Activated T-helper 2 cell treated with anti-CD3 and anti-CD28 coated beads, Interferon-gamma antibody, Interleukin-2, Interleukin-4, amounts not matched to agents 10 μg/mL and 5 μg/mL and 100 μg/mL, durations not matched to agents 14 hours and 24 hours and 36 hours (primary cell): Measurements from ENCODE around the gene C3orf80. TPM values are rescaled to one million over a fixed set of nuclear protein-coding genes. Genes with fewer than 3 reads are reported as not detected.
A peak's percentile ranks its signal among the peaks of the same experiment; 100 is the strongest.
"Not testable (repeated sequence)": the region's sequence is repeated elsewhere in the genome, so short reads cannot be mapped to it uniquely, and the experiment has no call there.

Experiments used
- DNase-seq: peaks from one replicate; pipeline ENCODE4 v3.0.0; 2021; ENCODE audit warnings: low spot score
- H3K27ac Mint-ChIP-seq: one replicate; pipeline ENCODE4 v1.8.0; 2021; ENCODE audit warnings: mixed read lengths
- H3K27me3 Mint-ChIP-seq: one replicate; pipeline ENCODE4 v1.8.0; 2021; ENCODE audit warnings: low read depth, mixed read lengths
- H3K36me3 Mint-ChIP-seq: one replicate; pipeline ENCODE4 v1.8.0; 2021; ENCODE audit warnings: low read depth, mixed read lengths
- H3K4me1 Mint-ChIP-seq: one replicate; pipeline ENCODE4 v1.8.0; 2021; ENCODE audit warnings: low read depth, mixed read lengths
- H3K4me3 Mint-ChIP-seq: one replicate; pipeline ENCODE4 v1.8.0; 2021; ENCODE audit warnings: low read depth, mild to moderate bottlenecking, moderate library complexity, mixed read lengths
- H3K9me3 Mint-ChIP-seq: one replicate; pipeline ENCODE4 v1.8.0; 2021; ENCODE audit warnings: mixed read lengths
- intact Hi-C: fragments of 100-400 bp; cut with micrococcal nuclease; formaldehyde crosslinking; loops from one replicate; pipeline ENCODE4 v1.15.1; 2023
- total RNA-seq: library from RNA; stranded (reverse); gene quantifications from 2 replicates; pipeline ENCODE4 v1.2.3, GENCODE V29; 2022

Gene C3orf80
- total RNA-seq: 0.25 and 0.30 TPM in 2 replicates

DNA sequence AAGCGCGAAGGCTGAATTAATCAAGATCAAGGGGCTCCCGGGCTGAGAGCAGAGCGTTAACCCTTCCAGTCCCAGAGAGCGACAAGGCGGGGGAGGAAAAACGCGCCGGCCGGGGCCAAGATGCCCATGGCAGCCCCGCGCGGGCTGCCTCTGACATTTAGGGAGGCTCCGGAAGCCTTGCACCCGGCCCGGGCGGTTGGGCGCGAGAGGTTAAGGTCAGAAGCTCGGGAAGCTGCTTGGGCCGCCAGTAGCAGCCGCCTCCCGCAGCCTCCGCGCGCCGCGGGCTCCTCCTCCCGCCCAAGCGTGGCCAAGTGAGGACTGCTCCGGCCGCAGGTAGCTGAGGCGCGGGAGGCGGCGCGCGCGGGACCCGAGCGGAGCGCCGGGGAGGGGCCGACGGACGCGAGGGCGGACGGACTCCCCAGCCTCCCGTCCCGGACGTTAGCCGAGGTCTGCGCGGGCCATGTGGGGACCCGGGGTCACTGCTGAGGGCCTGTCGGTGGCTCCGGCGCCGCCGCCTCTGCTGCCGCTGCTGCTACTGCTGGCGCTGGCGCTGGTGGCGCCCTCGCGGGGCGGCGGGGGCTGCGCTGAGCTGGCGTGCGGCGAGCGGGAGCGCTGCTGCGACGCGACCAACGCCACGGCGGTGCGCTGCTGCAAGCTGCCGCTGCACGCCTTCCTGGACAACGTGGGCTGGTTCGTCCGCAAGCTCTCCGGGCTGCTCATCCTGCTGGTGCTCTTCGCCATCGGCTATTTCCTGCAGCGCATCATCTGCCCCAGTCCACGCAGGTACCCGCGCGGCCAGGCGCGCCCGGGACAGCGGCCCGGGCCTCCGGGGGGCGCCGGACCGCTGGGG is at the start of gene C3orf80:
Gene C3orf80, plus strand, starts transcription at position 247 of the 850 bp plus-strand sequence. Its CDS starts 214 bp downstream, at position 461.
- intact Hi-C loops: loop anchor here (5.0 to 10.0 kb wide), 4 partner anchors 177 to 461 kb away; no protein-coding TSS in a partner anchor
- no peaks in the 10 kb centered on the region for H3K36me3 Mint-ChIP-seq

DNA sequence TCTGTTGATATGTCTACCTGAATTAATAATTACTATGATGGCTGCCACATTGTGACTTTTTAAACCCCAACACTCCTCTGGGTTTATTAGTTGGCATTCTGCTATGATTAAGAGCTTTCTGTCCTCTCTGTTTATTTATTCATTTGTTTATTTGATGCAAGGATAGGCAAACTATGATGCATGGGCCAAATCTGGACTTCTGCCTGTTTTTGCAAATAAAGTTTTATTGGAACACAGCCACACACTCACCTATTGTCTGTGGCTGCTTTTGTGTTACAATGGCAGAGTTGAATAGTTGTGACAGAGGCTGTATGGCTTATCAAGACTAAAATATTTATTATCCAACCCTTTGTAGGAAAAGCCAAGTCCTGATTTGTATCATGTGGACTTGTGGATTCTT is 48.3 kb upstream of the C3orf80 start:
- Mint-ChIP-seq H3K4me3 (no peak overlapping the region), H3K27me3 (peaks cover 21% of the 10 kb centered on the region), H3K36me3 (no peaks in the 10 kb centered on the region), H3K9me3 (no peaks in the 10 kb centered on the region), H3K27ac (no peak overlapping the region), H3K4me1 (peaks cover 4% of the 10 kb centered on the region)
- intact Hi-C loops: no loop called here
- no peak for DNase-seq

More for the DNA sequence above, at the start of gene C3orf80:
- peaks cover 15% of the 10 kb centered on the region for H3K4me1 Mint-ChIP-seq
- no peak within 1 kb of the TSS for H3K27ac Mint-ChIP-seq
- H3K4me3 Mint-ChIP-seq: peak within 1 kb of the TSS; percentile 81
- peak; percentile 38 for DNase-seq
- H3K27me3 Mint-ChIP-seq: peaks cover 67% of the 10 kb centered on the region
- H3K9me3 Mint-ChIP-seq: no peaks in the 10 kb centered on the region

DNA sequence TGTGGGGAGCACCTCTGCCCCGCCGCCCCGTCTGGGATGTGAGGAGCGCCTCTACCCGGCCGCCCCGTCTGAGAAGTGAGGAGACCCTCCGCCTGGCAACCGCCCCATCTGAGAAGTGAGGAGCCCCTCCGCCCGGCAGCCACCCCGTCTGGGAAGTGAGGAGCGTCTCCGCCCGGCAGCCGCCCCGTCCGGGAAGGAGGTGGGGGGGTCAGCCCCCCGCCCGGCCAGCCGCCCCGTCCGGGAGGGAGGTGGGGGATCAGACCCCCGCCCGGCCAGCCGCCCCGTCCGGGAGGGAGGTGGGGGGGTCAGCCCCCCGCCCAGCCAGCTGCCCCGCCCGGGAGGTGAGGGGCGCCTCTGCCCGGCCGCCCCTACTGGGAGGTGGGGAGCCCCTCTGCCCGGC is 46.6 kb upstream of the C3orf80 start:
- H3K4me1 Mint-ChIP-seq, H3K27ac Mint-ChIP-seq, intact Hi-C loops, H3K9me3 Mint-ChIP-seq, H3K4me3 Mint-ChIP-seq, H3K36me3 Mint-ChIP-seq, DNase-seq: not testable (repeated sequence)
- peaks cover 21% of the 10 kb centered on the region for H3K27me3 Mint-ChIP-seq

DNA sequence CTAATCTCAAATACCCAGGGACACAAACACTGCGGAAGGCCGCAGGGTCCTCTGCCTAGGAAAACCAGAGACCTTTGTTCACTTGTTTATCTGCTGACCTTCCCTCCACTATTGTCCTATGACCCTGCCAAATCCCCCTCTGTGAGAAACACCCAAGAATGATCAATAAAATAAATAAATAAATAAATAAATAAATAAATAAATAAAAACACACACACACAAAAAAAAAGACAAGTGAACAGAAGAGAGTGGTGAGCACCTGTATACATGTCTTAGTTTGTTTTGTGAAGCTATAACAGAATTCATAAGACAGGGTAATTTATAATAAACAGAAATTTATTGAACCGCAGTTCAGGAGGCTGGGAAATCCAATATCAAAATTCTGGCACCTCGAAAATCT is 45.8 kb upstream of the C3orf80 start:
- intact Hi-C loops, H3K4me1 Mint-ChIP-seq, H3K36me3 Mint-ChIP-seq, DNase-seq, H3K27ac Mint-ChIP-seq, H3K9me3 Mint-ChIP-seq, H3K4me3 Mint-ChIP-seq: not testable (repeated sequence)
- H3K27me3 Mint-ChIP-seq: peaks cover 21% of the 10 kb centered on the region

DNA sequence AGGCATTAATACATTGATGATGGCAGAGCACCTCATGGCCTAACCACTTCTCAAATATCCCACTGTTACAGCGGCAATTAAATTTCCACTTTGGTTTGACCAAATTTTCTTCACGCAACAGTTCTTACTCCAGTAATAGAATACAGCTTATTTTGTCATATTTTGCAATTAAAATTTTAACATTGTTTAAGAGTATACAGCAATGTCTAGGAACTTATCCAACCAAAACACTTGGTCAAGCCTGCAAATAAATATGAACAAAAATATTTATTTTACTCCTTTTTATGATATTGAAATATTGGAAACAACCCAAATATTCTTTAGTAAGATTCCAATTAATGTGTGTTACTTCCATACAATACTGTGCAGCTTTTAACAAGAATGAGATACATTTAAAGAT is 45.3 kb upstream of the C3orf80 start:
- no peak overlapping the region for H3K27ac Mint-ChIP-seq
- intact Hi-C loops: no loop called here
- H3K4me1 Mint-ChIP-seq: peaks cover 5% of the 10 kb centered on the region
- no peaks in the 10 kb centered on the region for H3K36me3 Mint-ChIP-seq
- H3K4me3 Mint-ChIP-seq: no peak overlapping the region
- H3K27me3 Mint-ChIP-seq: peaks cover 21% of the 10 kb centered on the region
- DNase-seq: no peak
- no peaks in the 10 kb centered on the region for H3K9me3 Mint-ChIP-seq

DNA sequence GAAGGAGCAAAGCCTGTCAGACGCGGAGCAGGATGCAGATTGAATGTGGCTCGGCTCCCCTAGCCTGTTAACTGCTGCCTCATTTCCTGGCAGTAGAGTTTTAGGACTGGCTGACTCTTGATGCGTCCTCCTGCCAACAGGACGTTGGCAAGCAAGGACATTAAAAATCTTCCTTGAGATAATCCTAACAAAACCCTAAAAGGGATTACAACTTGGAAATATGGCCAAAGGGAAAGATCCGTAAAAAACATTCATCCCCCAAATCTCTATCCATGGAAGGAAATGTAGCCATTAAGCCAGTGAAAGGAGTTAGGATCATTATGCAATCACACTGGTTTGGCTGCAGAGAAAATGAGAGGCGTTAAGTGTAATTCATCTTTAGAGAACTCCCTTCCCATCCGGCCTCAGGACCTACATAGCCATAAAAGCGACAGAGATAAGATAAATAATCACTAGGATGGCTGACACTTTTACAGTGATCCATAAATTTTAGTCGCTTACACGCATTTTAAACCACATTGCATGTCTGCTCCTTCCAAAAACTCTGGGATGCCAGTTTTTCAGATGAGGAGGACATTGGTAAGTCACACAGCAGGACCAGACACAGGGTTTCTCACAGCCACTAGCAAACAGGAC is 44.5 kb upstream of the C3orf80 start:
- Mint-ChIP-seq H3K27ac (no peak overlapping the region), H3K27me3 (peaks cover 21% of the 10 kb centered on the region)

DNA sequence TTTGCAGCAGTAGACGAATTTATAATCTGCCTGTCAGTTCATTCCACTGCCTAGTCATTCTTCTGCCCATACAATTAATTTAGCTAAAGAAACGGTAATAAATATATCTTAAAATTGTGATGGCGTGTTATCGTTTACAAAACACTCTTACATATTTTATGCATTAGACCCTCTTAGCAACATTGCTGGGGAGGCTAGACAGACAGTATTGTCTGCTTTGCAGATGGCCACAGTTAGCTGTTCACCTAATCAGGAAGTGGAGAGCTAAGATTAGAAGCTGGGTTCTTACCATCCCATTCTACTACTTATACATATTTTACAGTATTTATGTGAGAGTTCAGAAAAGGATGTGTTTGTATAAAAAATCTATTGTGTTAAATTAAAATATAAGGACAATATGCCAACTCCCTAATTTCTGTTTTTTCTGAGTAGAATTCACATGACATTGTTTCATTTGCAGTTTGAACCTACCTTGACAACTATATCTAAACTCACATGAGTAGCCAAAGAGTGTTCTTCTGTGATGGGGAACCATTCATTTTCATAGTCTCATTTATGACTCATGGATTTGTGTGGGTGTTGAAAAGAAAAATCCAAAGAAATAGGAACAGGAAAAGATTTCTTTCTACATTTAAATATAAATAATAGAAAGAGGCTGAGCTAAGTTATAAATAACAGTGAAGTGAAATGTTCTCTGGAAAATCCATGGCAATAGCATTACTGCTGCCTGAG is 41.7 kb upstream of the C3orf80 start:
- H3K36me3 Mint-ChIP-seq: no peaks in the 10 kb centered on the region
- intact Hi-C loops: no loop called here
- no peaks in the 10 kb centered on the region for H3K9me3 Mint-ChIP-seq
- H3K27me3 Mint-ChIP-seq: peaks cover 20% of the 10 kb centered on the region
- no peak for DNase-seq
- no peak overlapping the region for H3K4me3 Mint-ChIP-seq
- H3K27ac Mint-ChIP-seq: no peak overlapping the region
- peaks cover 5% of the 10 kb centered on the region for H3K4me1 Mint-ChIP-seq

More for the DNA sequence above, 44.5 kb upstream of the C3orf80 start:
- no peaks in the 10 kb centered on the region for H3K9me3 Mint-ChIP-seq
- no peak for DNase-seq
- no peak overlapping the region for H3K4me3 Mint-ChIP-seq
- H3K36me3 Mint-ChIP-seq: no peaks in the 10 kb centered on the region
- peaks cover 5% of the 10 kb centered on the region for H3K4me1 Mint-ChIP-seq
- intact Hi-C loops: no loop called here

DNA sequence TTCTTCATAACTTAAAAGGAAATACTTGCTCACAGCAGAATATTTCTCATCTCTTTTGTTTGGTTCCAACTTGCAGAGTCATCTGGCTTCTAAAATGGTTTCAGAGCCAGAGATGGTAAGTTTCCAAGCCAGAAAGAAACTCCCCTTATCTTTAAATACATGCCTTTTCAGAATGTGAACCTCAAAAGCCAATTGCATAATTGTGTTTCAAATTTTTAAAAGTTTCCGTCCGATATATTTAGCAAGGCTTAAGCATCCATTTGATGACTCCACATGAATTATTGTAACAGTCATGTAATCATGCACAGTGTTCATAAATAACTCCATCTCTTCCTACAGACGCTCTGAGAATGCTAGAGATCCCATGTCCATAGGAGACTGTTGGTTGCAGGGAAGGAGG is 40.6 kb upstream of the C3orf80 start:
- H3K27me3 Mint-ChIP-seq: peaks cover 19% of the 10 kb centered on the region
- DNase-seq: no peak
- no peak overlapping the region for H3K27ac Mint-ChIP-seq
- H3K4me3 Mint-ChIP-seq: no peak overlapping the region
- intact Hi-C loops: loop anchor here (1.0 kb wide), 1 partner anchor 157 kb away; no protein-coding TSS in a partner anchor
- H3K9me3 Mint-ChIP-seq: no peaks in the 10 kb centered on the region
- H3K36me3 Mint-ChIP-seq: no peaks in the 10 kb centered on the region
- H3K4me1 Mint-ChIP-seq: peaks cover 5% of the 10 kb centered on the region

DNA sequence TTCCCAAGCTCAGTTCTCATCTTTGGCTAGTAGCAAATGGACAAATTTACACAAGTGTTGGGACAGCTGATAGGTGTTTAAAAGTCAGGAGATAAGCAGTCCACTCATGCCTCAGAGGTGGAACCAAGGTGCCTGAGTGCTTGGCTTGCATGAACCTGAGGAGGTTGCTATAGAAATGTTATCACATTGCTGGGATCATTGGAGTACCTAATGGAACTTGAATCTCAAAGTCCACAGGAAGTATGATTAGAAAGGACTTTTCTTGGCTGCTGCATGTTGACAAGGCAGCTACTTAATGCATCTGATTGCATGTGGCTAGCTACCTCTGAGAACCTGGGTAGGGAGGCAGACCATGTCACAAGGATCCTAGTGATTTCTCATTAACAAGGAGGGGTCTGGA is 39.5 kb upstream of the C3orf80 start:
- H3K4me1 Mint-ChIP-seq: peaks cover 5% of the 10 kb centered on the region
- intact Hi-C loops: loop anchor here (1.0 kb wide), 1 partner anchor 158 kb away; no protein-coding TSS in a partner anchor

DNA sequence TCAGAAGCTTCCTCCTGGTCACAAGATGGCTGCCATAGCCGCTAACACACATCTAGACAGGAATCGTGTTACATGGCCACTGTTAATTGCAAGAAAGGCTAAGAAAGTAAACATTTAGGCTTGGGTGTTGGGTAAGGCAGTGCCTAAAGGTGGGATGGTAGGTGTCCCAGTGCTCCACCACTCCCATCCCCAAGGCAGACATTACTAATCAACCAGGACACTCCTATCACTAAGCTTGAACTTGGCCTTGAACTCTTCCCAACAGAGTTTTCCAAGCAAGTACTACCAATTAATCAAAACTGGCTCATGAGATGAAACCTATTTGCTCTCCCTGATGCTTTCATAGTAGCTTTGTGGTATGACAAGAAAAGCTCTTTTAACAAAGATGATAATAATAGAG is 37.9 kb upstream of the C3orf80 start:
- H3K27me3 Mint-ChIP-seq: peaks cover 4% of the 10 kb centered on the region
- intact Hi-C loops: no loop called here
- peaks cover 5% of the 10 kb centered on the region for H3K4me1 Mint-ChIP-seq
- no peaks in the 10 kb centered on the region for H3K36me3 Mint-ChIP-seq
- no peaks in the 10 kb centered on the region for H3K9me3 Mint-ChIP-seq
- H3K27ac Mint-ChIP-seq: no peak overlapping the region
- DNase-seq: no peak
- no peak overlapping the region for H3K4me3 Mint-ChIP-seq

More for the DNA sequence above, 39.5 kb upstream of the C3orf80 start:
- no peak overlapping the region for H3K4me3 Mint-ChIP-seq
- DNase-seq: no peak
- H3K27me3 Mint-ChIP-seq: peaks cover 12% of the 10 kb centered on the region
- H3K36me3 Mint-ChIP-seq: no peaks in the 10 kb centered on the region
- no peak overlapping the region for H3K27ac Mint-ChIP-seq
- no peaks in the 10 kb centered on the region for H3K9me3 Mint-ChIP-seq

DNA sequence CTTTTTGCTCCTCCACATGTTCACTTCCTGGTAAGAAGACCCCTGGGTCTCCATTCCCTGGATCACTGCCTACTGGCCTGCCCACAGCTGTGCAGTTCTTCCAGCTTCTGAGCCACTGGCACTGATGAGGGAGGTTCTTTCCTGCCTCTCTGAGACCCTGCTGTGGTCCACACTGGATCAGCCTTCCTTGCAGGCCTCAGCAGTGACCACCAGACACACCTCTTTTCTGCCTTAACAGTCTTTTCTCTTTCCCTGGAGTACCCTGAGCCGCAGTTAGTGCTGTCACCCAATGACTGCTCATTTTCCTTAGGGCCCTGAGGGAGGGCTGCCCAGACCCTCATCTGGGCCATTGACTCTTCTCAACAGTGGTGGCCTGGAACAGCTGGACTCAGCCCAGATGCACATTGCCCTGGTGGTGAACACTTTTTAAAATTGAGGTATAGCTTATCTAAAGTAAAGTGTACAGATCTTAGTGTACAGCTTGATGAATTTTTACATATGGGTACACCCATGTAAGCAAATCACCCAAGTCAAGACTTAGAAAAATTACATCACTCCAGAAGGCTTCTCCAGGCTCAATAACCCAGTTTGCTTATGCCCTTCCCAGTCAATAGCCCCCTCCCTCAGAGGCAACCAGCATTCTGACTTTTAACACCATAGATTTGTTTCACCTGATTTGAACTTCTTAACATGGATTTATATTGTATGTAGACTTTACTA is 32.8 kb upstream of the C3orf80 start:
- DNase-seq: no peak
- intact Hi-C loops: no loop called here
- Mint-ChIP-seq H3K27me3 (peaks cover 4% of the 10 kb centered on the region), H3K4me1 (peaks cover 9% of the 10 kb centered on the region), H3K27ac (no peak overlapping the region), H3K9me3 (no peaks in the 10 kb centered on the region), H3K4me3 (no peak overlapping the region), H3K36me3 (no peaks in the 10 kb centered on the region)

DNA sequence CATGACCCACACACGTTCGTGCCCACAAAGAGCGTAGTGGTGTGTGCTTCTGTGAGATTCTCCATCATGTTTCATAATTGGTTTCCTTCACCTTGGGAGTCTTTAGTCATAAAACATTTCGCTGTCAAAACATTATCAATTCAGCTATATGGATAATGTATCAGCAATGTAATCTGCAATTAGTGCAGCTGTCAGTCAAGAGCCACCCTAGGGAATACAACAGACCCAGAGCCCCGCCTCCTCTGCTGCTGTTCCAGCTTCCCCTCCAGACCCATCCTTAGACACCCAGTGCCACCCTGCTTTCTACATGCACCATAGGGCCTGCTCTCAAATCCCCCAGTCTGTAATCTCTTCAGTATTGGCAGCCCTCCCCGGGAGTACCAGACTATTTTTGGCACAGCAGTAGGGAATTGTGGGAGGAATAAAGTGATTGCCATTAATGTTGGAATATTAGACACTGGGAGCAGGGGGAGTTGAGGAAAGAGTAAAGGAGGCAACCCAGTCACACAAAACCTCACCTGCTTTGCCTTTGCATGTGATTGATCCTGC is 31.5 kb upstream of the C3orf80 start:
- no peak for DNase-seq
- H3K4me3 Mint-ChIP-seq: no peak overlapping the region
- peaks cover 2% of the 10 kb centered on the region for H3K27me3 Mint-ChIP-seq
- H3K36me3 Mint-ChIP-seq: no peaks in the 10 kb centered on the region
- H3K27ac Mint-ChIP-seq: no peak overlapping the region
- peaks cover 9% of the 10 kb centered on the region for H3K4me1 Mint-ChIP-seq
- no peaks in the 10 kb centered on the region for H3K9me3 Mint-ChIP-seq
- intact Hi-C loops: no loop called here
